GM18498 (cell line): ENCODE measurements around the gene XRN1.
"Not testable (repeated sequence)": the region's sequence is repeated elsewhere in the genome, so short reads cannot be mapped to it uniquely, and the experiment has no call there.

ENCODE experiments used
- ATAC-seq: cut with Tn5 transposase; IDR thresholded peaks from one replicate; pipeline ENCODE4 v1.9.1; 2021; ENCODE audit warnings: mild to moderate bottlenecking, moderate library complexity; ENCODE audit not compliant: unreplicated experiment

XRN1 gene

DNA sequence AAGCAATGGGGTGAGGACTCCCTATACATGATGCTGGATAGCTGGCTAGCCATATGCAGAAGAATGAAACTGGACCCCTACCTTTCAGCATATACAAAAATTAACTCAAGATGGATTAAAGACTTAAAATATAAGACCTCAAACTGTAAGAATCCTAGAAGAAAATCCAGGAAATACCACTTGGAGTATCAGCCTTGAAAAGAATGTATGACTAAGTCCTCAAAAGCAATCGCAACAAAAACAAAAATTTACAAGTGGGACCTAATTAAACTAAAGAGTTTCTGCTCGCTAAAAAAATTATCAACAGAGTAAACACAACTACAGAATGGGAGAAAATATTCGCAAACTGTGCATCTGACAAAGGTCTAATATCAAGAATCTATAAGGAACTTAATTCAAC is 94.3 kb downstream of the XRN1 start:
- ATAC-seq: no peak

- not testable (repeated sequence) for ATAC-seq
Observed at GRCh38 chr3:142352698-142353097, 95.1 kb downstream of the XRN1 start.

DNA sequence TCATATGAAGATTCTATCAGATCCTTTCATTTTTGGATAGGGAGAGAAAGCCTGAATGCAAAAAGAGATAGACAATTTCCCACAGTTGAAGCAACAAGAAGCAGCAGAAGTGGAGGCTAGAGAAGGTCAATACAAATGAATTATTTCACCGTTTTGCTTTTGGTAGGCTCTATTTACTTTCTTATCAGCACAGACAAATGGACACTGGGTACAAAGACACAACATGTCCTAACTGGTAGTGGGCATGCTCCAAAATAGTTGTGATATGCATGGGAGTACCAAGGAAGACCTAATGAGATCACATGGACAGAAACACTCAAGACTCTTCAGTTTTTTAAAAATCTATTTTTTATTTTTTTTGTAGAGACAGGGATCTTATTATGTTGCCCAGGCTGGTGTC is 99.4 kb downstream of the XRN1 start:
- no peak for ATAC-seq

DNA sequence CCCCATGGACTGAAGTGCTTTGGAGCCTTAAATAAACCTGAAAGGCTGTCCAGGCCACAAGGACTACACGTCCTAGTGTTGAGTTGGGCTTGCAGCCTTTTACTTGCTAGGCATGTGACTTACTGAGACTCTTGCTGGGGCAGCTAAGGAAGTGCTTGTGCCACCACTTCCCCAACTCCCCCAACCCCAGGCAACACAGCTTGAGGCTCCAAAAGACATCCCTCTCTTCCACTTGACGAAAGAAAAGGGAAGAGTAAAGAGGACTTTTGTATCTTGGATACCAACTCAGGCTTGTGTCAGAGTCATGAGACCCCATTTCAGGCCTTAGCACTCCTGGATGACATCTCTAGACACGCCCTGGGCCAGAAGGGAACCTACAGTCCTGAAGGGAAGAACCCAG is 109.8 kb downstream of the XRN1 start:
- no peak for ATAC-seq

DNA sequence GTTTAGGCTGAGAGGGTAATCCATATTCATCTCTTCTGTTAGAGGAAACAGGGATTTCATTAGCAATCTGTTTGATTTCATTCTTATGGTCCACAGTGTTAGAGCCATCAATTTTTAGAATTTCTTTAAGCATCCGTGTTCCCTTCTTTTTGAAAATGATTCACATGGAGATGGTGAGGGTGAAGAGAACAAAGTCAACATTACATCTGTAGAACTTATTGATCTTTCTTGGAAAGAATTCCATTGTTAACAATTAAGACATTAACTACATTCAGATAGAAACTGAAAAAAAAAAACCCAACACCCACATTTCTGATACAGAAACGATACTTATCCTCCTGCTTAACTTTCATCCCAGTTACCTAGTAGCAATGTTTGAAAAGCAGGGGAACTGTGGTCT is 115.4 kb downstream of the XRN1 start:
- ATAC-seq: no peak

- ATAC-seq: not testable (repeated sequence)
Observed at GRCh38 chr3:142324275-142324953, 123.4 kb downstream of the XRN1 start.

DNA sequence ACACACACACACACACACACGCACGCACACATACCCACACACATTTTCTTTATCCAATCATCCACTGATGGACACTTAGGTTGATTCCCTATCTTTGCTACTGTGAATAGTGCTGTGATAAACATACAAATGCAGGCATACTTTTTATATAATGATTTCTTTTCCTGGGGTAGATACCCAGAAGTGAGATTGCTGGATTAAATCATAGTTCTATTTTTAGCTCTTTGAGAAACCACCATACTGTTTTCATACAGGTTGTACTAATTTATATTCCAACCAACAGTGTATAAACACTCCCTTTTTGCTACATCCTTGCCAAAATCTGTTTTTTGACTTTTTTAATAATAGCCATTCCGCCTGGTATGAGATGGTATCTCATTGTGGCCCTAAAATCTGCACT is 127.9 kb downstream of the XRN1 start:
- ATAC-seq: no peak

GRCh38 chr3:142319094-142319493 is 128.7 kb downstream of the XRN1 start:
- no peak for ATAC-seq

- ATAC-seq: no peak
Observed at GRCh38 chr3:142318331-142318730, 129.5 kb downstream of the XRN1 start.

- not testable (repeated sequence) for ATAC-seq
Observed at GRCh38 chr3:142315978-142316388, 131.9 kb downstream of the XRN1 start.

GRCh38 chr3:142315083-142315482 is 132.8 kb downstream of the XRN1 start:
- ATAC-seq: no peak

DNA sequence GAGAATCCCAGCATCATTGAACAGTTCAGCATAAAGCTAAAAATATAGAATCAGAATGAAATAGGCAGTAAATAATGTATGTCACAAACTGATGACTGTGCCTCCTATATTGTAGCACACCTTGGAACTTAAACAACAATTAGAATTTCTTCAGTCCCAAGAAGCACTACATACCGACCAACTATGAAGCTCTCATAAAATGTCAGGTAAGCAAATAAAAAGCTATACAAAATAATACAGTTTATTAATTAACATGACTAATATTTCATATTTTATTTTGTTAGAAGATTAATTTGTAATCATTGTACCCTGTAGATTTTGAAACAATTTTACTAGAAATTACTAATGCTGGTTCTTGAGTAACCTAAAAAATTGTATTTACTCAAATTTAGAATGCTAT is 137.4 kb downstream of the XRN1 start:
- ATAC-seq: no peak

DNA sequence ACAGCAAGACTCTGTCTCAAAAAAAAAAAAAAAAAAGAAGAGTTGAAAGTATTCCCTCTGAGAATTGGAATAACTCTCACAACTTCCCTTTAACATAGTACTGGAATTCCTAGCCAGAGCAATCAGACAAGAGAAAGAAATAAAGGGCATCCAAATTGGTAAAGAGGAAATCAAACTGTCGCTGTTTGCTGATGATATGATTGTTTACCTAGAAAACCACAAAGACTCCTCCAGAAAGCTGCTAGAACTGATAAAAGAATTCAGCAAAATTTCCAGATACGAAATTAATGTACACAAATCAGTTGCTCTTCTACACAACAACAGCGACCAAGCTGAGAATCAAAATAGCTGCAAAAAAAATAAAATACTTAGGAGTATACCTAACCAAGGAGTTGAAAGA is 145.0 kb downstream of the XRN1 start:
- ATAC-seq: not testable (repeated sequence)

GRCh38 chr3:142298626-142299025 is 149.2 kb downstream of the XRN1 start:
- no peak for ATAC-seq

DNA sequence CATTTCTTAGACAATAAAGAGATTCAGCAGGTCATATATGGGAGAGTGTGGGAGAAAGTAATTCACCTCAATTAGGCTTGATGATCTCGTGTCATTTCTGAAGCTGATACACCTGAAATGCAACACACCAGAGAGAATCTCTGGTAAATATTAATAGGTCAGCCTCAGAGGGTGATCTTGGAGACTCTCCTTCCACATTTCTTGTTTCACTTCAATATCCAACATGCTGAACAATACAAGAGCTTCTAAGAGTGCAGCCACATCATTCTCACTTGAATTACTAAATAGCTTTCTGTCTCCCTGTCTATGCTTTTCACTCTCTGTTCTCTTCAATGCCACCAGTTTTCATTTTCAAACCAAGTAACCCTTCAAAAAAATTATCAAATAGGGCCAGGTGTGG is 151.3 kb downstream of the XRN1 start:
- ATAC-seq: no peak

GRCh38 chr3:142287866-142288638 is 159.8 kb downstream of the XRN1 start:
- no peak for ATAC-seq

- ATAC-seq: no peak
Observed at GRCh38 chr3:142285083-142285517, 162.7 kb downstream of the XRN1 start.

DNA sequence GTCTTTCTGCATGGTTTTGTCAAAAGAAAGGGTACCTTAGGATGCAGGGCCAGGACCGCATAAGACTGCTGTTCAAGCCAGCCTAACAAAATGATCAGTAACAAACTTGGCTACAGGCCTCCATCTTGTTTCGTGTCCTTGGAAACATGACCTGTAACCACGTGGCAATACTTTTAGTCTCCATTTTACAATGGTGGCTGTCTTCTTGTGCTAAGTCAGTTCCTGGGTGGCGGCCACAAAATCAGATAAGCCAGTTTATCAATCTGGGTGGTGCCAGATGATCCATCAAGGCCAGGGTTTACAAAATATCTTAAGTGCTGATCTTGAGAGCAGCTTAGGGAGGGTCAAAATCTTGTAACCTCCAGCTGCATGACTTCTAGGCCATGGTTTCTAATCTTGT is 165.3 kb downstream of the XRN1 start:
- ATAC-seq: no peak

GRCh38 chr3:142281474-142281873 is 166.4 kb downstream of the XRN1 start:
- ATAC-seq: no peak

- peak; percentile 84 for ATAC-seq
Observed at GRCh38 chr3:142279965-142280590, 167.8 kb downstream of the XRN1 start.

- no peak for ATAC-seq
Observed at GRCh38 chr3:142278451-142278850, 169.4 kb downstream of the XRN1 start.

DNA sequence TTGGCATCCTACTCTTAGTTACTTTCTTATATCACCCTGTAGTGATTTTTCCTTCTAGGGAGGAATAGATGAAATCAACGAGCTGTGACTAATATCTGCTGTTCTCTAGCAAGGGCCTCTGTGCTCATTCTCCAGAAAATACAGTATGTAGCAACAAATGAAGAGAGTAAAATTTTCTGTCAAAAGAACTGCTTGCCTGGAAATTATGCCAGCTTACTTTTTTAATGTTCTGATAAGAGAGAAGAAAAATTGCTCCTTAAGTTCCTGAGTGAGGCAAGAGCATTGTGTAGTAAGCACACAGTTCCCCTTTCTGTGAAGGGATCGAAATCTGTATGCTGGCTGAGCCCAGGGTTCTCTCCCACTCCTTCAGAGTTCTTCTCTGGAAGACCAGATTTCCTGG is 171.1 kb downstream of the XRN1 start:
- ATAC-seq: no peak
